K562 (cell line): ENCODE measurements around the gene SLC38A7. TPM values are rescaled to one million over a fixed set of nuclear protein-coding genes. Genes with fewer than 3 reads are reported as not detected.

ENCODE experiments used
- CBX5 ChIP-seq: IDR thresholded peaks from 2 replicates; pipeline ENCODE4 v1.6.1; 2014; ENCODE audit warnings: low read depth, borderline replicate concordance
- EP300 ChIP-seq: IDR thresholded peaks from 2 replicates; pipeline ENCODE4 v1.6.1; 2012; ENCODE audit warnings: low read length, improper control_type of control experiment
- GATAD2B ChIP-seq: fragments of 450-650 bp; IDR thresholded peaks from 2 replicates; pipeline ENCODE4 v1.6.1; 2017; ENCODE audit warnings: mild to moderate bottlenecking, borderline replicate concordance
- KLF16 ChIP-seq: IDR thresholded peaks from 2 replicates; pipeline ENCODE4 v1.6.1; 2016; ENCODE audit warnings: antibody characterized with exemption
- NCOA4 ChIP-seq: fragments of 450-650 bp; IDR thresholded peaks from 2 replicates; pipeline ENCODE4 v1.6.1; 2018; ENCODE audit warnings: mild to moderate bottlenecking; ENCODE audit not compliant: partially characterized antibody
- PKNOX1 ChIP-seq: fragments of 450-650 bp; IDR thresholded peaks from 2 replicates; pipeline ENCODE4 v1.6.1; 2016
- POLR2G ChIP-seq: fragments of 200-400 bp; formaldehyde crosslinking; IDR thresholded peaks from 2 replicates; pipeline ENCODE4 v1.6.1; 2017; ENCODE audit warnings: low read depth, mild to moderate bottlenecking, antibody characterized with exemption, low read length, moderate library complexity
- RB1 ChIP-seq: fragments of 450-650 bp; IDR thresholded peaks from 2 replicates; pipeline ENCODE4 v1.6.1; 2017; ENCODE audit warnings: low read depth, mild to moderate bottlenecking
- TAF9B ChIP-seq: fragments of 450-650 bp; IDR thresholded peaks from 2 replicates; pipeline ENCODE4 v1.6.1; 2018; ENCODE audit warnings: mild to moderate bottlenecking; ENCODE audit not compliant: partially characterized antibody
- TFAM ChIP-seq: fragments of 250-450 bp; sonication (Bioruptor Pico); conservative IDR thresholded peaks from 2 replicates; pipeline ENCODE4 v1.5.0; 2021; ENCODE audit warnings: mild to moderate bottlenecking, moderate library complexity
- TOE1 ChIP-seq, 2 experiments: fragments of 450-650 bp in 1 of 2; sonication (generic) in 1 of 2; formaldehyde crosslinking in 1 of 2; IDR thresholded peaks; 2 replicates each; pipeline versions ENCODE4 v1.7.1 to v1.8.0; 2016 to 2022; ENCODE audit warnings: borderline replicate concordance in 2 of 2, mild to moderate bottlenecking in 2 of 2, antibody characterized with exemption in 1 of 2, inconsistent platforms in 1 of 2, low read depth in 1 of 2, missing genetic modification reagents in 1 of 2, moderate library complexity in 1 of 2
- ZBTB33 ChIP-seq: sonication (generic); formaldehyde crosslinking; IDR thresholded peaks from 2 replicates; pipeline ENCODE4 v1.8.1; 2023; ENCODE audit warnings: mild to moderate bottlenecking, missing genetic modification reagents
- ZBTB34 ChIP-seq: fragments of 250-450 bp; sonication (Bioruptor Pico); IDR thresholded peaks from 2 replicates; pipeline ENCODE4 v1.8.0; 2021; ENCODE audit warnings: mild to moderate bottlenecking, moderate library complexity
- ZNF12 ChIP-seq: sonication (generic); formaldehyde crosslinking; IDR thresholded peaks from 2 replicates; pipeline ENCODE4 v1.4.0; 2020; ENCODE audit warnings: mild to moderate bottlenecking, missing genetic modification reagents
- ZNF551 ChIP-seq: fragments of 250-450 bp; sonication (Bioruptor Pico); IDR thresholded peaks from 2 replicates; pipeline ENCODE4 v1.5.0; 2021; ENCODE audit warnings: mild to moderate bottlenecking, moderate library complexity
- polyA plus RNA-seq, 8 experiments: library from polyadenylated mRNA; depleted of rRNA in 4 of 8; stranded (reverse) in 5 of 8; unstranded in 3 of 8; fragments of >200 nt; fragmentation: Nextera tagmentation in 2 of 8; fragmentation: Illumina TruSeq in 1 of 8; extraction: Ambion mirVana in 2 of 8; extraction: Trizol in 1 of 8; gene quantifications; 2 replicates each; pipeline versions ENCODE4 v1.2.1 to v1.2.3, GENCODE V29; 2011 to 2014; ENCODE audit warnings: inconsistent platforms in 1 of 8, missing spikeins in 1 of 8
- total RNA-seq, 7 experiments: library from RNA; depleted of rRNA in 6 of 7; stranded (reverse); fragments of >200 nt in 6 of 7; fragmentation: Illumina TruSeq in 2 of 7; extraction: Trizol in 2 of 7; gene quantifications; 2 replicates each; pipeline versions ENCODE4 v1.2.1 to v1.2.3, GENCODE V29; 2011 to 2021; ENCODE audit warnings: low replicate concordance in 1 of 7
- TF ChIP-seq, protein P1 (sequence below): fragments of 450-650 bp; formaldehyde crosslinking; IDR thresholded peaks from 2 replicates; pipeline ENCODE4 v1.4.0; 2022; ENCODE audit warnings: missing genetic modification characterization
- TF ChIP-seq, protein P2 (sequence below): fragments of 200-800 bp; sonication (Bioruptor generic); IDR thresholded peaks from 2 replicates; pipeline ENCODE4 v1.6.1; 2017; ENCODE audit warnings: missing genetic modification characterization, missing compliant biosample characterization
- TF ChIP-seq, protein P3 (sequence below): fragments of 450-650 bp; formaldehyde crosslinking; IDR thresholded peaks from 2 replicates; pipeline ENCODE4 v1.4.0; 2020; ENCODE audit warnings: mild to moderate bottlenecking, moderate library complexity

Gene SLC38A7
- total and polyA plus RNA-seq, 9 of the 15 experiments (the other 6 are each of a cell fraction or from before 2014, with no cell fraction given) = 2.7 to 12.2 (median 6.5) TPM

- TF ChIP-seq ZBTB33 (CRISPR knock-in tag) (peak; percentile 70), ZNF551 (no peak), PKNOX1 (peak; percentile 71), TAF9B (peak; percentile 65), KLF16 (peak; percentile 49; the same call in 1 of the 2 replicates), ZNF12 (CRISPR knock-in tag) (peak; percentile 17), POLR2G (peak; percentile 90), CBX5 (peak; percentile 71; the same call in 1 of the 2 replicates), NCOA4 (no peak), TFAM (CRISPR knock-in tag) (no peak), GATAD2B (peak; percentile 26; the same call in 1 of the 2 replicates), ZBTB34 (CRISPR knock-in tag) (no peak), RB1 (peak; percentile 93), EP300 (peak; percentile 17; the same call in 1 of the 2 replicates), TOE1 (IDR thresholded peaks at IDR 0.05; ENCODE audit: borderline replicate concordance) (peak; percentile 67; the same call in 1 of the 2 replicates), TOE1 (CRISPR knock-in tag; IDR thresholded peaks at IDR 0.05; ENCODE audit: borderline replicate concordance, low read depth) (peak; percentile 95; the same call in 1 of the 2 replicates)
- TF ChIP-seq, protein P1, sequence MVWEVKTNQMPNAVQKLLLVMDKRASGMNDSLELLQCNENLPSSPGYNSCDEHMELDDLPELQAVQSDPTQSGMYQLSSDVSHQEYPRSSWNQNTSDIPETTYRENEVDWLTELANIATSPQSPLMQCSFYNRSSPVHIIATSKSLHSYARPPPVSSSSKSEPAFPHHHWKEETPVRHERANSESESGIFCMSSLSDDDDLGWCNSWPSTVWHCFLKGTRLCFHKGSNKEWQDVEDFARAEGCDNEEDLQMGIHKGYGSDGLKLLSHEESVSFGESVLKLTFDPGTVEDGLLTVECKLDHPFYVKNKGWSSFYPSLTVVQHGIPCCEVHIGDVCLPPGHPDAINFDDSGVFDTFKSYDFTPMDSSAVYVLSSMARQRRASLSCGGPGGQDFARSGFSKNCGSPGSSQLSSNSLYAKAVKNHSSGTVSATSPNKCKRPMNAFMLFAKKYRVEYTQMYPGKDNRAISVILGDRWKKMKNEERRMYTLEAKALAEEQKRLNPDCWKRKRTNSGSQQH (CRISPR knock-in tag) = no peak
- TF ChIP-seq, protein P2, sequence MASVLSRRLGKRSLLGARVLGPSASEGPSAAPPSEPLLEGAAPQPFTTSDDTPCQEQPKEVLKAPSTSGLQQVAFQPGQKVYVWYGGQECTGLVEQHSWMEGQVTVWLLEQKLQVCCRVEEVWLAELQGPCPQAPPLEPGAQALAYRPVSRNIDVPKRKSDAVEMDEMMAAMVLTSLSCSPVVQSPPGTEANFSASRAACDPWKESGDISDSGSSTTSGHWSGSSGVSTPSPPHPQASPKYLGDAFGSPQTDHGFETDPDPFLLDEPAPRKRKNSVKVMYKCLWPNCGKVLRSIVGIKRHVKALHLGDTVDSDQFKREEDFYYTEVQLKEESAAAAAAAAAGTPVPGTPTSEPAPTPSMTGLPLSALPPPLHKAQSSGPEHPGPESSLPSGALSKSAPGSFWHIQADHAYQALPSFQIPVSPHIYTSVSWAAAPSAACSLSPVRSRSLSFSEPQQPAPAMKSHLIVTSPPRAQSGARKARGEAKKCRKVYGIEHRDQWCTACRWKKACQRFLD = peak; percentile 86; the same call in 1 of the 2 replicates
- TF ChIP-seq, protein P3, sequence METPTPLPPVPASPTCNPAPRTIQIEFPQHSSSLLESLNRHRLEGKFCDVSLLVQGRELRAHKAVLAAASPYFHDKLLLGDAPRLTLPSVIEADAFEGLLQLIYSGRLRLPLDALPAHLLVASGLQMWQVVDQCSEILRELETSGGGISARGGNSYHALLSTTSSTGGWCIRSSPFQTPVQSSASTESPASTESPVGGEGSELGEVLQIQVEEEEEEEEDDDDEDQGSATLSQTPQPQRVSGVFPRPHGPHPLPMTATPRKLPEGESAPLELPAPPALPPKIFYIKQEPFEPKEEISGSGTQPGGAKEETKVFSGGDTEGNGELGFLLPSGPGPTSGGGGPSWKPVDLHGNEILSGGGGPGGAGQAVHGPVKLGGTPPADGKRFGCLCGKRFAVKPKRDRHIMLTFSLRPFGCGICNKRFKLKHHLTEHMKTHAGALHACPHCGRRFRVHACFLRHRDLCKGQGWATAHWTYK = no peak
Observed at GRCh38 chr16:58733671-58734458, 49.3 kb upstream of the SLC38A7 start, which contains the start of gene GOT2 (continued).
